Measurements from ENCODE around the gene CDH13.

CDH13 gene

GRCh38 chr16:83833921-83834320 lies 1207.2 kb downstream of the CDH13 start:
- no peaks in the 10 kb centered on the region for H3K36me3 ChIP-seq (ENCODE audit: control insufficient read depth in 2 of 2, insufficient read depth in 1 of 2, low read length in 2 of 2)
- no peak overlapping the region for H3K27ac ChIP-seq (ENCODE audit: extremely low read depth, low read depth, low read length)
- no peaks in the 10 kb centered on the region for H3K9me3 ChIP-seq (ENCODE audit: control insufficient read depth, insufficient read depth, low read depth, low read length)
- ChIA-PET POLR2A (no interaction called here), CTCF (no interaction called here)
- H3K4me1 ChIP-seq (ENCODE audit: control insufficient read depth, insufficient read depth, low read length) = no peaks in the 10 kb centered on the region; the same call in 1 of the 2 replicates
- no peak overlapping the region for H3K4me3 ChIP-seq (ENCODE audit: low read depth, low read length)
- TF ChIP-seq ZNF585B (tag by site-specific recombination; IDR thresholded peaks at IDR 0.05) (no peak), ZNF302 (tag by site-specific recombination; IDR thresholded peaks at IDR 0.05; ENCODE audit: low read depth) (no peak), ZFP37 (tag by site-specific recombination; IDR thresholded peaks at IDR 0.05) (no peak), ZNF155 (tag by site-specific recombination; IDR thresholded peaks at IDR 0.05) (no peak), ZSCAN30 (tag by site-specific recombination; IDR thresholded peaks at IDR 0.05) (no peak), GLIS1 (tag by site-specific recombination; IDR thresholded peaks at IDR 0.05) (no peak), GLI4 (tag by site-specific recombination; IDR thresholded peaks at IDR 0.05) (no peak), ZNF621 (tag by site-specific recombination; IDR thresholded peaks at IDR 0.05) (no peak), ZNF391 (tag by site-specific recombination; IDR thresholded peaks at IDR 0.05; ENCODE audit: borderline replicate concordance, low read depth) (no peak), MEIS1 (CRISPR knock-in tag; IDR thresholded peaks at IDR 0.05; ENCODE audit: borderline replicate concordance) (no peak), ZNF114 (tag by site-specific recombination; IDR thresholded peaks at IDR 0.05) (no peak), ZNF624 (tag by site-specific recombination; IDR thresholded peaks at IDR 0.05) (no peak)
- TF ChIP-seq, protein P1, sequence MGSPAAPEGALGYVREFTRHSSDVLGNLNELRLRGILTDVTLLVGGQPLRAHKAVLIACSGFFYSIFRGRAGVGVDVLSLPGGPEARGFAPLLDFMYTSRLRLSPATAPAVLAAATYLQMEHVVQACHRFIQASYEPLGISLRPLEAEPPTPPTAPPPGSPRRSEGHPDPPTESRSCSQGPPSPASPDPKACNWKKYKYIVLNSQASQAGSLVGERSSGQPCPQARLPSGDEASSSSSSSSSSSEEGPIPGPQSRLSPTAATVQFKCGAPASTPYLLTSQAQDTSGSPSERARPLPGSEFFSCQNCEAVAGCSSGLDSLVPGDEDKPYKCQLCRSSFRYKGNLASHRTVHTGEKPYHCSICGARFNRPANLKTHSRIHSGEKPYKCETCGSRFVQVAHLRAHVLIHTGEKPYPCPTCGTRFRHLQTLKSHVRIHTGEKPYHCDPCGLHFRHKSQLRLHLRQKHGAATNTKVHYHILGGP (tag by site-specific recombination; IDR thresholded peaks at IDR 0.05) = no peak

- H3K27ac ChIP-seq (ENCODE audit: extremely low read depth, low read depth, low read length) = no peak overlapping the region
- CTCF ChIA-PET = interaction anchor here (0.5 to 1.7 kb wide), 5 partner anchors 9 to 270 kb away, joined by 3 to 10 read pairs (median 3); no protein-coding TSS in a partner anchor
- POLR2A ChIA-PET = no interaction called here
These were observed 1209.1 kb downstream of the CDH13 start for GRCh38 chr16:83835586-83836566.

GRCh38 chr16:83837566-83837965 lies 1210.8 kb downstream of the CDH13 start:
- ChIA-PET CTCF (interaction anchor here (0.6 kb wide), 1 partner anchor 13 kb away, joined by 4 read pairs; no protein-coding TSS in a partner anchor), POLR2A (no interaction called here)
- H3K4me3 ChIP-seq (ENCODE audit: low read depth, low read length) = no peak overlapping the region
- no peak overlapping the region for H3K27ac ChIP-seq (ENCODE audit: extremely low read depth, low read depth, low read length)
- H3K9me3 ChIP-seq (ENCODE audit: control insufficient read depth, insufficient read depth, low read depth, low read length) = no peaks in the 10 kb centered on the region
- H3K36me3 ChIP-seq (ENCODE audit: control insufficient read depth in 2 of 2, insufficient read depth in 1 of 2, low read length in 2 of 2) = no peaks in the 10 kb centered on the region
- no peaks in the 10 kb centered on the region for H3K4me1 ChIP-seq (ENCODE audit: control insufficient read depth, insufficient read depth, low read length)
- TF ChIP-seq GLIS2 (tag by site-specific recombination; IDR thresholded peaks at IDR 0.05) (no peak), RBAK (tag by site-specific recombination; IDR thresholded peaks at IDR 0.05) (no peak), MZF1 (tag by site-specific recombination; IDR thresholded peaks at IDR 0.05; ENCODE audit: borderline replicate concordance) (no peak), GLIS1 (tag by site-specific recombination; IDR thresholded peaks at IDR 0.05) (no peak), ZNF670 (tag by site-specific recombination; IDR thresholded peaks at IDR 0.05; ENCODE audit: low read depth) (no peak), BCL11B (tag by site-specific recombination; IDR thresholded peaks at IDR 0.05; ENCODE audit: low read depth) (no peak), ZNF610 (tag by site-specific recombination; IDR thresholded peaks at IDR 0.05; ENCODE audit: borderline replicate concordance) (no peak), ZNF510 (tag by site-specific recombination; IDR thresholded peaks at IDR 0.05; ENCODE audit: insufficient replicate concordance) (no peak)
- TF ChIP-seq, protein P2, sequence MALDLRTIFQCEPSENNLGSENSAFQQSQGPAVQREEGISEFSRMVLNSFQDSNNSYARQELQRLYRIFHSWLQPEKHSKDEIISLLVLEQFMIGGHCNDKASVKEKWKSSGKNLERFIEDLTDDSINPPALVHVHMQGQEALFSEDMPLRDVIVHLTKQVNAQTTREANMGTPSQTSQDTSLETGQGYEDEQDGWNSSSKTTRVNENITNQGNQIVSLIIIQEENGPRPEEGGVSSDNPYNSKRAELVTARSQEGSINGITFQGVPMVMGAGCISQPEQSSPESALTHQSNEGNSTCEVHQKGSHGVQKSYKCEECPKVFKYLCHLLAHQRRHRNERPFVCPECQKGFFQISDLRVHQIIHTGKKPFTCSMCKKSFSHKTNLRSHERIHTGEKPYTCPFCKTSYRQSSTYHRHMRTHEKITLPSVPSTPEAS (tag by site-specific recombination; IDR thresholded peaks at IDR 0.05) = no peak
- TF ChIP-seq, protein P3, sequence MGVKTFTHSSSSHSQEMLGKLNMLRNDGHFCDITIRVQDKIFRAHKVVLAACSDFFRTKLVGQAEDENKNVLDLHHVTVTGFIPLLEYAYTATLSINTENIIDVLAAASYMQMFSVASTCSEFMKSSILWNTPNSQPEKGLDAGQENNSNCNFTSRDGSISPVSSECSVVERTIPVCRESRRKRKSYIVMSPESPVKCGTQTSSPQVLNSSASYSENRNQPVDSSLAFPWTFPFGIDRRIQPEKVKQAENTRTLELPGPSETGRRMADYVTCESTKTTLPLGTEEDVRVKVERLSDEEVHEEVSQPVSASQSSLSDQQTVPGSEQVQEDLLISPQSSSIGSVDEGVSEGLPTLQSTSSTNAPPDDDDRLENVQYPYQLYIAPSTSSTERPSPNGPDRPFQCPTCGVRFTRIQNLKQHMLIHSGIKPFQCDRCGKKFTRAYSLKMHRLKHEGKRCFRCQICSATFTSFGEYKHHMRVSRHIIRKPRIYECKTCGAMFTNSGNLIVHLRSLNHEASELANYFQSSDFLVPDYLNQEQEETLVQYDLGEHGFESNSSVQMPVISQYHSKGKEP (tag by site-specific recombination; IDR thresholded peaks at IDR 0.05) = no peak

More at GRCh38 chr16:83835586-83836566, 1209.1 kb downstream of the CDH13 start:
- no peaks in the 10 kb centered on the region for H3K36me3 ChIP-seq (ENCODE audit: control insufficient read depth in 2 of 2, insufficient read depth in 1 of 2, low read length in 2 of 2)
- no peaks in the 10 kb centered on the region; the same call in 1 of the 2 replicates for H3K4me1 ChIP-seq (ENCODE audit: control insufficient read depth, insufficient read depth, low read length)
- no peaks in the 10 kb centered on the region for H3K9me3 ChIP-seq (ENCODE audit: control insufficient read depth, insufficient read depth, low read depth, low read length)
- TF ChIP-seq ZNF335 (tag by site-specific recombination; conservative IDR thresholded peaks at IDR 0.05) (peak; percentile 61), MYNN (tag by site-specific recombination; IDR thresholded peaks at IDR 0.05; ENCODE audit: borderline replicate concordance) (peak; percentile 93)
- TF ChIP-seq, protein P4, sequence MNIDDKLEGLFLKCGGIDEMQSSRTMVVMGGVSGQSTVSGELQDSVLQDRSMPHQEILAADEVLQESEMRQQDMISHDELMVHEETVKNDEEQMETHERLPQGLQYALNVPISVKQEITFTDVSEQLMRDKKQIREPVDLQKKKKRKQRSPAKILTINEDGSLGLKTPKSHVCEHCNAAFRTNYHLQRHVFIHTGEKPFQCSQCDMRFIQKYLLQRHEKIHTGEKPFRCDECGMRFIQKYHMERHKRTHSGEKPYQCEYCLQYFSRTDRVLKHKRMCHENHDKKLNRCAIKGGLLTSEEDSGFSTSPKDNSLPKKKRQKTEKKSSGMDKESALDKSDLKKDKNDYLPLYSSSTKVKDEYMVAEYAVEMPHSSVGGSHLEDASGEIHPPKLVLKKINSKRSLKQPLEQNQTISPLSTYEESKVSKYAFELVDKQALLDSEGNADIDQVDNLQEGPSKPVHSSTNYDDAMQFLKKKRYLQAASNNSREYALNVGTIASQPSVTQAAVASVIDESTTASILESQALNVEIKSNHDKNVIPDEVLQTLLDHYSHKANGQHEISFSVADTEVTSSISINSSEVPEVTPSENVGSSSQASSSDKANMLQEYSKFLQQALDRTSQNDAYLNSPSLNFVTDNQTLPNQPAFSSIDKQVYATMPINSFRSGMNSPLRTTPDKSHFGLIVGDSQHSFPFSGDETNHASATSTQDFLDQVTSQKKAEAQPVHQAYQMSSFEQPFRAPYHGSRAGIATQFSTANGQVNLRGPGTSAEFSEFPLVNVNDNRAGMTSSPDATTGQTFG (tag by site-specific recombination; IDR thresholded peaks at IDR 0.05; ENCODE audit: borderline replicate concordance) = no peak
- H3K4me3 ChIP-seq (ENCODE audit: low read depth, low read length) = no peak overlapping the region

Data from HEK293 (cell line).